SK-N-SH (cell line): Measurements from ENCODE around the gene TAB2. TPM values are rescaled to one million over a fixed set of nuclear protein-coding genes. Genes with fewer than 3 reads are reported as not detected.

Experiments
- CTCF ChIA-PET: fragments of 300-600, 350-600 bp; formaldehyde crosslinking; extraction: SDS; loops from one replicate; lab custom pipeline; 2021; lab: Yijun Ruan, JAX
- POLR2A ChIA-PET: fragments of 350-600 bp; sonication (Branson Sonifier 250); formaldehyde crosslinking; extraction: SDS; loops from one replicate; lab custom pipeline; 2020; ENCODE audit warnings: antibody characterized with exemption, inconsistent platforms; lab: Yijun Ruan, JAX
- DNase-seq: peaks from one replicate; pipeline ENCODE4 v3.0.0; 2012
- H2AFZ ChIP-seq: fragments of 200-600 bp; sonication (generic); 2 replicates; pipeline ENCODE4 v1.8.1; 2016; ENCODE audit warnings: antibody characterized with exemption, mild to moderate bottlenecking, low read depth
- H3F3A ChIP-seq: fragments of 200-600 bp; sonication (generic); replicated peaks from 2 replicates; pipeline ENCODE3; 2016; ENCODE audit warnings: antibody characterized with exemption, mild to moderate bottlenecking; ENCODE audit not compliant: insufficient read depth
- H3K27ac ChIP-seq, 2 experiments: fragments of 200-500 bp in 1 of 2; fragments of 200-600 bp in 1 of 2; sonication (Bioruptor generic) in 1 of 2; sonication (generic), shearing (Covaris generic) in 1 of 2; 2 replicates each; pipeline versions ENCODE4 v1.5.1 to v1.6.1; 2014 to 2016; ENCODE audit warnings: low read depth in 2 of 2, inconsistent platforms in 1 of 2, low read length in 1 of 2, mild to moderate bottlenecking in 1 of 2, mixed read lengths in 1 of 2
- H3K27me3 ChIP-seq: fragments of 200-600 bp; sonication (generic), shearing (Covaris generic); 2 replicates; pipeline ENCODE4 v1.6.1; 2016; ENCODE audit warnings: mixed run types; ENCODE audit not compliant: insufficient read depth
- H3K36me3 ChIP-seq, 2 experiments: fragments of 200-500 bp in 1 of 2; fragments of 200-600 bp in 1 of 2; sonication (Bioruptor generic) in 1 of 2; sonication (generic) in 1 of 2; replicated peaks in 1 of 2; 2 replicates each; pipeline versions ENCODE3 to v1.5.1; 2014 to 2016; ENCODE audit warnings: low read length in 1 of 2, mild to moderate bottlenecking in 1 of 2; ENCODE audit not compliant: insufficient read depth in 2 of 2, control insufficient read depth in 1 of 2
- H3K4me1 ChIP-seq, 2 experiments: fragments of 200-500 bp in 1 of 2; fragments of 200-600 bp in 1 of 2; sonication (Bioruptor generic) in 1 of 2; sonication (generic), shearing (Covaris generic) in 1 of 2; 2 replicates each; pipeline versions ENCODE4 v1.5.1 to v1.6.1; 2014 to 2016; ENCODE audit warnings: low read depth in 1 of 2, low read length in 1 of 2, mixed run types in 1 of 2; ENCODE audit not compliant: insufficient read depth in 2 of 2, control insufficient read depth in 1 of 2
- H3K4me2 ChIP-seq: fragments of 200-600 bp; sonication (generic), shearing (Covaris generic); 2 replicates; pipeline ENCODE4 v1.6.1; 2017; ENCODE audit warnings: mixed run types
- H3K4me3 ChIP-seq, 2 experiments: fragments of 200-500 bp in 1 of 2; fragments of 200-600 bp in 1 of 2; sonication (Bioruptor generic) in 1 of 2; sonication (generic), shearing (Covaris generic) in 1 of 2; 2 replicates each; pipeline versions ENCODE4 v1.5.1 to v1.8.1; 2014 to 2016; ENCODE audit warnings: low read depth in 2 of 2, inconsistent platforms in 1 of 2, low read length in 1 of 2, mild to moderate bottlenecking in 1 of 2, mixed read lengths in 1 of 2, moderate library complexity in 1 of 2
- H3K79me2 ChIP-seq: fragments of 200-600 bp; sonication (generic); 2 replicates; pipeline ENCODE4 v1.8.1; 2017; ENCODE audit warnings: mild to moderate bottlenecking; ENCODE audit not compliant: insufficient read depth
- H3K9ac ChIP-seq: fragments of 200-600 bp; sonication (generic); 2 replicates; pipeline ENCODE4 v1.6.1; 2017; ENCODE audit warnings: mixed run types
- H3K9me2 ChIP-seq: fragments of 200-600 bp; sonication (generic); 2 replicates; pipeline ENCODE4 v1.6.1; 2017; ENCODE audit warnings: mixed run types
- H3K9me3 ChIP-seq: fragments of 200-600 bp; sonication (generic); 2 replicates; pipeline ENCODE4 v1.6.1; 2017; ENCODE audit warnings: mixed run types, mild to moderate bottlenecking, moderate library complexity
- H4K20me1 ChIP-seq: fragments of 200-600 bp; sonication (generic); 2 replicates; pipeline ENCODE4 v1.6.1; 2017; ENCODE audit warnings: mild to moderate bottlenecking, mixed run types; ENCODE audit not compliant: insufficient read depth
- CHD2 ChIP-seq: fragments of 150-350 bp; IDR thresholded peaks from 2 replicates; pipeline ENCODE4 v1.6.1; 2018; ENCODE audit warnings: low read length; ENCODE audit not compliant: partially characterized antibody
- ELF1 ChIP-seq: IDR thresholded peaks from 2 replicates; pipeline ENCODE4 v1.4.0; 2012
- EP300 ChIP-seq, 2 experiments: IDR thresholded peaks; 2 replicates each; pipeline versions ENCODE4 v1.4.0 to v1.6.1; 2012; ENCODE audit warnings: borderline replicate concordance in 1 of 2, low read depth in 1 of 2, low read length in 1 of 2
- EZH2phosphoT487 ChIP-seq: fragments of 200-600 bp; sonication (generic); IDR thresholded peaks from 2 replicates; pipeline ENCODE4 v1.6.1; 2017; ENCODE audit warnings: low read depth, mixed run types, mild to moderate bottlenecking, antibody characterized with exemption, moderate library complexity, borderline replicate concordance
- FOSL2 ChIP-seq: IDR thresholded peaks from 2 replicates; pipeline ENCODE4 v1.4.0; 2012; ENCODE audit warnings: low read depth, mild to moderate bottlenecking, moderate library complexity, borderline replicate concordance
- FOXJ3 ChIP-seq: sonication (generic); formaldehyde crosslinking; IDR thresholded peaks from 2 replicates; pipeline ENCODE4 v1.5.1; 2020; ENCODE audit warnings: mild to moderate bottlenecking, missing genetic modification reagents
- GABPA ChIP-seq: IDR thresholded peaks from 2 replicates; pipeline ENCODE4 v1.4.0; 2012; ENCODE audit warnings: low read depth, mild to moderate bottlenecking
- GATA2 ChIP-seq: sonication (generic); formaldehyde crosslinking; IDR thresholded peaks from 2 replicates; pipeline ENCODE4 v1.5.0; 2020; ENCODE audit warnings: mild to moderate bottlenecking, missing genetic modification reagents
- IRF3 ChIP-seq: fragments of 150-350 bp; IDR thresholded peaks from 2 replicates; pipeline ENCODE4 v1.6.1; 2016; ENCODE audit warnings: mild to moderate bottlenecking, low read depth, low read length
- JUND ChIP-seq: IDR thresholded peaks from 2 replicates; pipeline ENCODE4 v1.4.0; 2012
- MAX ChIP-seq: IDR thresholded peaks from 2 replicates; pipeline ENCODE4 v1.4.0; 2012; ENCODE audit warnings: low read depth
- MXI1 ChIP-seq: IDR thresholded peaks from 2 replicates; pipeline ENCODE4 v1.6.1; 2012; ENCODE audit warnings: mild to moderate bottlenecking, low read depth, low read length, improper control_type of control experiment
- PBX3 ChIP-seq: IDR thresholded peaks from 2 replicates; pipeline ENCODE4; 2012
- POLR2AphosphoS5 ChIP-seq: IDR thresholded peaks from 2 replicates; pipeline ENCODE4 v1.6.1; 2012; ENCODE audit warnings: low read depth, low read length
- RAD21 ChIP-seq: IDR thresholded peaks from 2 replicates; pipeline ENCODE4 v1.6.1; 2012; ENCODE audit warnings: mild to moderate bottlenecking, low read length
- RCOR1 ChIP-seq: fragments of 150-350 bp; IDR thresholded peaks from 2 replicates; pipeline ENCODE4 v1.6.1; 2017; ENCODE audit warnings: antibody characterized with exemption, low read length
- RFX5 ChIP-seq: IDR thresholded peaks from 2 replicates; pipeline ENCODE4 v1.6.1; 2012; ENCODE audit warnings: mild to moderate bottlenecking, improper control_type of control experiment, low read length
- RXRA ChIP-seq: IDR thresholded peaks from 2 replicates; pipeline ENCODE4 v1.4.0; 2012; ENCODE audit warnings: low read depth, mild to moderate bottlenecking, borderline replicate concordance
- TCF12 ChIP-seq: IDR thresholded peaks from 2 replicates; pipeline ENCODE4 v1.4.0; 2012
- TEAD4 ChIP-seq: IDR thresholded peaks from 2 replicates; pipeline ENCODE4 v1.4.0; 2012; ENCODE audit warnings: mild to moderate bottlenecking, borderline replicate concordance; ENCODE audit not compliant: insufficient read depth
- YY1 ChIP-seq: IDR thresholded peaks from 2 replicates; pipeline ENCODE4 v1.4.0; 2012; ENCODE audit warnings: low read depth, mild to moderate bottlenecking
- WGBS: methylation state at CpG from one replicate; pipeline ENCODE4 v1.1.6; 2017; ENCODE audit warnings: low lambda C conversion rate; 5-methylcytosine and 5-hydroxymethylcytosine counted together
- polyA plus RNA-seq, 3 experiments: library from polyadenylated mRNA; depleted of rRNA; stranded (reverse); fragments of >200 nt; gene quantifications; 2 replicates each; pipeline ENCODE4 v1.2.3, GENCODE V29; 2012

Gene TAB2
- polyA plus RNA-seq, 1 of the 3 experiments (the other 2 are of a cell fraction) = 24.4 TPM

GRCh38 chr6:149439626-149440025, 122.1 kb downstream of the TAB2 start:
- Histone ChIP-seq H2AFZ (peak overlapping the region; percentile 71), H3K9me2 (no peaks in the 10 kb centered on the region), H3K9me3 (no peaks in the 10 kb centered on the region), H3K79me2 (no peaks in the 10 kb centered on the region), H3K27me3 (no peaks in the 10 kb centered on the region), H3K36me3 (no peaks in the 10 kb centered on the region), H3K4me2 (peak overlapping the region; percentile 38; the same call in 1 of the 2 replicates), H3K4me1 (peaks cover 0 to 3% of the 10 kb centered on the region in 2 experiments; a peak in 1 of 4 replicates), H4K20me1 (no peaks in the 10 kb centered on the region), H3K9ac (no peak overlapping the region), H3K27ac (peak overlapping the region in 1 of 2 experiments; percentile 62; a peak in 1 of 4 replicates), H3F3A (no peaks in the 10 kb centered on the region), H3K4me3 (no peak overlapping the region)
- no peak for TF ChIP-seq MXI1
- TF ChIP-seq EZH2phosphoT487 = no peak
- no peak for TF ChIP-seq EP300 (IDR thresholded peaks at IDR 0.05; ENCODE audit: borderline replicate concordance in 1 of 2, low read depth in 1 of 2, low read length in 1 of 2)
- no peak for TF ChIP-seq CHD2
- no peak for TF ChIP-seq TEAD4
- TF ChIP-seq POLR2AphosphoS5 = no peak
- TF ChIP-seq RAD21 = no peak
- no peak for TF ChIP-seq IRF3
- no peak for TF ChIP-seq RXRA
- no peak for TF ChIP-seq MAX
- no peak for TF ChIP-seq GABPA
- TF ChIP-seq YY1 = no peak
- no peak for TF ChIP-seq ELF1
- CTCF ChIA-PET = no interaction called here
- POLR2A ChIA-PET = no interaction called here
- 53% methylated on average over 1 of the region's 1 CpG for WGBS
- no peak for DNase-seq

DNA sequence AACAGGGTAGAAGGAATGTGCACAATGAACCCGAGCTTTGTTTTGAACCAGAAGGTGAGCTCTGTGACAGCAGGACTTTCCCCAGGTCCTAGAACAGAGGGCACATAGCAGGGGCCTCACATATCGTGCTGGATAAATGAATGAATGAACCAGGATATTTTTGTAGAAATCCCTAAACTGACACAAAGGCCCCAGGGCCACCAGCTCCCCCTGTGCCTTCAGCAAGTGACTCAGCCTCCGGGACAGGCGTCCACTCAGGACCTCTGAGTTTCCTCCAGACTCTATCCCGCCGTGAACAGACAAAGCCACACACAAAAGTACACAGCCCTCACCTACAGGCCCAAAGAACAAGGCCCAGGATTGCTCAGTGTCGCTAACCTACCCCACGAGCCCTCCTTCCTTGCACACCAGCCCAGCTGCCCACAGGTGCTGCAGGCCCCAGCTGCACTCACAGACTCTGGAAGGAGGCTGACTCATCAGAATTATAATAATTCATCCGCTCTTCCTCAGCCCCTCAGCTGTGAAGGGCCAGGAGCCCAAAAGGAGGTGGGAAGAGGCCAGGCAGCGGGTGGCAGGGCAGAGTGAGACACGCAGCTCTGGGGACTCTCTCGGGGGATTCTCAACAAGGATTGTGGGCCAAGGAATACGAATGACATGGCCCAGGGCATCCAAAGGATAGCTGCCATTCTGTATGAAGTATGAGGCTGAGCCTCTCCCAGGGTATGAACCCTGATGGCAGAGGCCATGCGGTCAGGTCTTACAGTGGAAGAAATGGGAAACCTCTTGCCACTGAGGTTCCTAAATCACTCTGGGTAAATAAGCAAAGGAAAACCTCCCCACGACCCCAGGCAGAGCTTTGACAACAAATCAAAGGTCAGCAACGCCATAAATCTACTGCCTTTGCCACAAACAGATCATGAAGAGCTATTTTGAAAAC, 123.5 kb downstream of the TAB2 start:
- peaks cover 0 to 3% of the 10 kb centered on the region in 2 experiments; a peak in 1 of 4 replicates for H3K4me1 ChIP-seq
- no peaks in the 10 kb centered on the region for H3F3A ChIP-seq
- POLR2A ChIA-PET = no interaction called here
- 84% methylated on average over 16 of the region's 16 CpGs for WGBS
- H3K9ac ChIP-seq = no peak overlapping the region
- H3K36me3 ChIP-seq = no peaks in the 10 kb centered on the region
- H3K4me3 ChIP-seq = no peak overlapping the region
- H3K79me2 ChIP-seq = no peaks in the 10 kb centered on the region
- no peak for DNase-seq
- no peaks in the 10 kb centered on the region for H4K20me1 ChIP-seq
- H2AFZ ChIP-seq = no peak overlapping the region
- H3K27me3 ChIP-seq = no peaks in the 10 kb centered on the region
- TF ChIP-seq MXI1 (no peak), RFX5 (no peak), FOSL2 (peak; percentile 46; the same call in 1 of the 2 replicates), PBX3 (no peak), FOXJ3 (CRISPR knock-in tag) (no peak), GATA2 (no peak), POLR2AphosphoS5 (no peak), RCOR1 (no peak), TCF12 (peak; percentile 54; the same call in 1 of the 2 replicates), JUND (0 out of 2 replicates have a peak, but pooled peaks have one; percentile 8)
- no peak overlapping the region for H3K27ac ChIP-seq
- CTCF ChIA-PET = interaction anchor here (1.0 to 2.2 kb wide), 6 partner anchors 9 to 413 kb away, joined by 3 to 25 read pairs (median 4); no protein-coding TSS in a partner anchor
- no peaks in the 10 kb centered on the region for H3K9me3 ChIP-seq
- H3K9me2 ChIP-seq = no peaks in the 10 kb centered on the region
- no peak overlapping the region for H3K4me2 ChIP-seq
